ENCODE data around the gene CACTIN.

The CACTIN gene

GRCh38 chr19:3595521-3596061 lies 31.0 kb downstream of the CACTIN start:
- Histone ChIP-seq H3K4me2 (no peak overlapping the region), H3K27me3 (ENCODE audit: insufficient read depth, low read depth) (peaks cover 39% of the 10 kb centered on the region), H3K79me2 (ENCODE audit: insufficient read depth, low read depth) (no peaks in the 10 kb centered on the region), H3K27ac (no peak overlapping the region), H2AFZ (ENCODE audit: low read depth) (no peak overlapping the region), H4K20me1 (ENCODE audit: insufficient read depth) (no peaks in the 10 kb centered on the region), H3K4me1 (ENCODE audit: low read depth, poor library complexity, severe bottlenecking) (no peaks in the 10 kb centered on the region), H3K36me3 (ENCODE audit: insufficient read depth) (no peaks in the 10 kb centered on the region), H3K4me3 (IDR thresholded peaks at IDR 0.05; ENCODE audit: insufficient read depth, low read depth, low read length) (no peak overlapping the region), H3K9ac (no peak overlapping the region)
- no peak for TF ChIP-seq CTCF (conservative IDR thresholded peaks at IDR 0.05; ENCODE audit: low read depth, low read length)

- no peak for TF ChIP-seq CTCF (conservative IDR thresholded peaks at IDR 0.05; ENCODE audit: low read depth, low read length)
- H3K4me3 ChIP-seq (IDR thresholded peaks at IDR 0.05; ENCODE audit: insufficient read depth, low read depth, low read length), result no peak overlapping the region
- H4K20me1 ChIP-seq (ENCODE audit: insufficient read depth), result no peaks in the 10 kb centered on the region
- H3K27me3 ChIP-seq (ENCODE audit: insufficient read depth, low read depth), result peaks cover 40% of the 10 kb centered on the region
- H3K79me2 ChIP-seq (ENCODE audit: insufficient read depth, low read depth), result no peaks in the 10 kb centered on the region
- no peak overlapping the region for H2AFZ ChIP-seq (ENCODE audit: low read depth)
- H3K4me1 ChIP-seq (ENCODE audit: low read depth, poor library complexity, severe bottlenecking), result no peaks in the 10 kb centered on the region
- H3K4me2 ChIP-seq, result no peak overlapping the region
- no peak overlapping the region for H3K27ac ChIP-seq
- H3K36me3 ChIP-seq (ENCODE audit: insufficient read depth), result no peaks in the 10 kb centered on the region
- no peak overlapping the region for H3K9ac ChIP-seq
Measured at GRCh38 chr19:3593156-3593555, 33.4 kb downstream of the CACTIN start.

- Histone ChIP-seq H4K20me1 (ENCODE audit: insufficient read depth) (no peaks in the 10 kb centered on the region), H3K4me2 (no peak overlapping the region), H3K4me1 (ENCODE audit: low read depth, poor library complexity, severe bottlenecking) (no peaks in the 10 kb centered on the region), H3K27me3 (ENCODE audit: insufficient read depth, low read depth) (peaks cover 40% of the 10 kb centered on the region), H2AFZ (ENCODE audit: low read depth) (no peak overlapping the region), H3K79me2 (ENCODE audit: insufficient read depth, low read depth) (no peaks in the 10 kb centered on the region), H3K36me3 (ENCODE audit: insufficient read depth) (no peaks in the 10 kb centered on the region), H3K9ac (no peak overlapping the region), H3K4me3 (IDR thresholded peaks at IDR 0.05; ENCODE audit: insufficient read depth, low read depth, low read length) (no peak overlapping the region), H3K27ac (no peak overlapping the region)
- TF ChIP-seq CTCF (conservative IDR thresholded peaks at IDR 0.05; ENCODE audit: low read depth, low read length), result no peak
Measured at GRCh38 chr19:3591876-3592613, 34.5 kb downstream of the CACTIN start.

GRCh38 chr19:3590991-3591659 lies 35.5 kb downstream of the CACTIN start:
- Histone ChIP-seq H3K4me3 (IDR thresholded peaks at IDR 0.05; ENCODE audit: insufficient read depth, low read depth, low read length) (no peak overlapping the region), H3K79me2 (ENCODE audit: insufficient read depth, low read depth) (no peaks in the 10 kb centered on the region), H3K27me3 (ENCODE audit: insufficient read depth, low read depth) (peaks cover 37% of the 10 kb centered on the region), H3K4me2 (no peak overlapping the region), H3K27ac (no peak overlapping the region), H3K9ac (no peak overlapping the region), H2AFZ (ENCODE audit: low read depth) (no peak overlapping the region), H3K36me3 (ENCODE audit: insufficient read depth) (no peaks in the 10 kb centered on the region), H4K20me1 (ENCODE audit: insufficient read depth) (no peaks in the 10 kb centered on the region), H3K4me1 (ENCODE audit: low read depth, poor library complexity, severe bottlenecking) (no peaks in the 10 kb centered on the region)
- no peak for TF ChIP-seq CTCF (conservative IDR thresholded peaks at IDR 0.05; ENCODE audit: low read depth, low read length)
